ENCODE results near the gene RAE1. TPM values are rescaled to one million over a fixed set of nuclear protein-coding genes. Genes with fewer than 3 reads are reported as not detected.
A peak's percentile ranks its signal among the peaks of the same experiment; 100 is the strongest.

Gene RAE1
- total and polyA plus RNA-seq, 12 donors, result 8.8 to 46.9 (median 22.5) TPM

GRCh38 chr20:57380081-57380750, 29.2 kb downstream of the RAE1 start:
- 86 to 94% (median 91%) methylated on average over 5 to 10 of the region's 10 CpGs for WGBS, 4 donors
- peaks cover 0 to 34% of the 10 kb centered on the region in 2 donors for H3K36me3 ChIP-seq (replicated peaks in 1 of 2)
- DNase-seq, result no peak
- no peak for TF ChIP-seq POLR2A (IDR thresholded peaks at IDR 0.05)
- no peak for TF ChIP-seq CTCF (IDR thresholded peaks at IDR 0.05)
- no peaks in the 10 kb centered on the region for H3K9me3 ChIP-seq (replicated peaks in 1 of 3)
- H3K4me1 ChIP-seq (replicated peaks in 1 of 2), result peaks cover 6 to 11% of the 10 kb centered on the region in 2 donors
- H3K27me3 ChIP-seq, result no peaks in the 10 kb centered on the region
- no peak overlapping the region for H3K27ac ChIP-seq
- intact Hi-C loops (cut with DNase I), result loop anchor here (2.0 to 10.0 kb wide), 3 partner anchors 113 to 215 kb away; no protein-coding TSS in a partner anchor
- no peak overlapping the region for H3K4me3 ChIP-seq

DNA sequence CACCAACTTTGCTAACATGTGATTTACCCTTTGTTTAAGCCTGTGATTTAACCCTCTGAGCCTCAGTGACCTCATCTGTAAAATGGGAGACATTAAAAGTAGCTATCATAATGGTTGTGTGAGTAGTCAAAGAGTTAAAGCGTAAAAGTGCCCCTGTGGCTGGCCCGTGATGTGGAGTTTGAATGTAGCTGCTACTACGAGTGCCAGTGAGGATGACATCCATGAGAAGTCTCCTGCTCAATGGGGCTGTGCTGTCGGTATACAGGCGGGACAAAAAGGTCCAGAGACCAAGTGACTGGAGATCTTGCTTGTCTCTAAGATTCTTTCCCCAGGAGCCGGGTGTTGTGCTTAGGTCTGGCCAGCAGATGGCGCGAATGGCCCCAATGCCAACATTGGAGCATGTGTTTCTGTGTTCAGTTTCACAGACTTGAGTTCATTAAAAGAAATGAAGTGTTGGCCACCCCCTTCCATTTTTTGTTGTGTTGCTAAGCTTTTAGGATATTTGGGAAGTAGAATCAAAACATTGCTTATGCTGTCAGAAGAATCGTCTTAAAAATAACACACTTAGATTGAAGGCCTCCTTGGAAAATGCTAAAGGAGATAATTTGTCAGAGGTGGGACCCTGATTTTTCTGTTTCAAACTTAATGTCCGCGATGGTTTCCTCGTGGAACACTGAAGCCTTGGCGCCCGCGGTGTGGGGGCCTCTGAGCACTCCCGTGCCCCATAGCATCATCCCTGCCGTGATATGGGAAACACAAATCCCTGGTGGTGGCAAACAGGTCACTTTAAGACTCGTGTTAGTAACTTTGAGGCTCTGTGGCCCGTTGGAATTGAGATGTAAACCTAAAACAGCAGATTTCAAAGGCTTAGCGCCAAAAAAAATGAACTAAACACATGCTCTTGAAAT, 30.8 kb downstream of the RAE1 start:
- peak; percentile 73 to 94 (median 84) for DNase-seq
- intact Hi-C loops (cut with DNase I), result loop anchor here (2.0 to 10.0 kb wide), 3 partner anchors 111 to 213 kb away; no protein-coding TSS in a partner anchor
- Histone ChIP-seq H3K9me3 (replicated peaks in 1 of 3) (no peaks in the 10 kb centered on the region), H3K27me3 (no peaks in the 10 kb centered on the region), H3K4me3 (no peak overlapping the region), H3K36me3 (replicated peaks in 1 of 2) (peaks cover 0 to 25% of the 10 kb centered on the region in 2 donors), H3K27ac (no peak overlapping the region), H3K4me1 (replicated peaks in 1 of 2) (peaks cover 6 to 7% of the 10 kb centered on the region in 2 donors)
- TF ChIP-seq CTCF (IDR thresholded peaks at IDR 0.05) (peak; percentile 89 to 93 (median 90)), POLR2A (IDR thresholded peaks at IDR 0.05) (peak in 1 of 2 donors; percentile 34)
- WGBS, 4 donors, result 36 to 46% (median 42%) methylated on average over 20 of the region's 20 CpGs

DNA sequence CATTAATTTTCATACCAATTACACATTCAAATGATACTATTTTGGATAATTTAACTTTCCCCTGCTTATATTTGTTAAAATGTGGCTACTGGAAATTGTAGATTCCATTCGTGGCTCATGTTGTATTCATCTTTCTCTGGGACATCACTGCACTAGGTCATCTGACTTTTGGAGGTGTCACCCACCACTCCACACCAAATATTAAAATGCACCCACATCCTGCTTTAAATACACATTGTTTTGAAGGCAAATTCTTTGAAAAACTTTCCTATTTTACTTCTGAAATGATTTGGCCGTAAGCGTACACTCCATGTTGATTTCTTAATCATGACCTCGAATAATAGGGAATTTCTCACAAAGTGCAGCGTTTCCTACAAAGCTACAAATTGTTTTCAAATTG, 31.5 kb downstream of the RAE1 start:
- WGBS, 4 donors, result 82 to 87% (median 84%) methylated on average over 5 of the region's 5 CpGs
- Histone ChIP-seq H3K9me3 (replicated peaks in 1 of 3) (no peaks in the 10 kb centered on the region), H3K4me3 (no peak overlapping the region), H3K36me3 (replicated peaks in 1 of 2) (peaks cover 0 to 20% of the 10 kb centered on the region in 2 donors), H3K27me3 (no peaks in the 10 kb centered on the region), H3K27ac (no peak overlapping the region), H3K4me1 (replicated peaks in 1 of 2) (peaks cover 6 to 7% of the 10 kb centered on the region in 2 donors)
- intact Hi-C loops (cut with DNase I), result loop anchor here (5.0 to 10.0 kb wide), 2 partner anchors 115 to 212 kb away; no protein-coding TSS in a partner anchor
- TF ChIP-seq POLR2A (IDR thresholded peaks at IDR 0.05), result no peak
- no peak for TF ChIP-seq CTCF (IDR thresholded peaks at IDR 0.05)
- DNase-seq, result no peak
